Embryonic facial prominence (tissue), 1 donor: Measurements from ENCODE around the gene TMEM52B.

ENCODE experiments used
- DNase-seq: peaks from one replicate; pipeline ENCODE4 v3.0.0-alpha.2; 2016; ENCODE audit errors: extremely low spot score

The TMEM52B gene

GRCh38 chr12:10178821-10179220, at the start of gene TMEM52B:
TSS of gene TMEM52B (plus strand) at chr12:10179032. CDS start at chr12:10179575, 543 bp downstream.
- DNase-seq: no peak

- DNase-seq: no peak
Measured at GRCh38 chr12:10130042-10130441, 48.8 kb upstream of the TMEM52B start, which contains the start of gene CLEC7A. TSS of gene CLEC7A (minus strand) at chr12:10130199. CDS start at chr12:10130082, 117 bp downstream.

GRCh38 chr12:10131111-10131690, 47.6 kb upstream of the TMEM52B start:
- no peak for DNase-seq

GRCh38 chr12:10132850-10133370, 45.9 kb upstream of the TMEM52B start:
- no peak for DNase-seq

GRCh38 chr12:10135126-10135525, 43.7 kb upstream of the TMEM52B start:
- no peak for DNase-seq

- DNase-seq: no peak
Measured at GRCh38 chr12:10136637-10137205, 42.1 kb upstream of the TMEM52B start.

GRCh38 chr12:10140001-10140400, 38.8 kb upstream of the TMEM52B start:
- peak; percentile 42 for DNase-seq

- no peak for DNase-seq
Measured at GRCh38 chr12:10142976-10143589, 35.7 kb upstream of the TMEM52B start.

GRCh38 chr12:10147714-10148403, 31.0 kb upstream of the TMEM52B start:
- DNase-seq: no peak

- no peak for DNase-seq
Measured at GRCh38 chr12:10151621-10152020, 27.2 kb upstream of the TMEM52B start.

GRCh38 chr12:10153271-10154144, 25.3 kb upstream of the TMEM52B start:
- DNase-seq: peak; percentile 63

- DNase-seq: no peak
Measured at GRCh38 chr12:10154145-10154496, 24.7 kb upstream of the TMEM52B start.

GRCh38 chr12:10155966-10156365, 22.9 kb upstream of the TMEM52B start:
- DNase-seq: no peak

GRCh38 chr12:10158406-10158805, 20.4 kb upstream of the TMEM52B start:
- no peak for DNase-seq

GRCh38 chr12:10159280-10159679, 19.6 kb upstream of the TMEM52B start:
- no peak for DNase-seq

GRCh38 chr12:10160617-10161385, 18.0 kb upstream of the TMEM52B start:
- no peak for DNase-seq

- no peak for DNase-seq
Measured at GRCh38 chr12:10163084-10163483, 15.7 kb upstream of the TMEM52B start.

- no peak for DNase-seq
Measured at GRCh38 chr12:10165421-10165820, 13.4 kb upstream of the TMEM52B start.

GRCh38 chr12:10167599-10167998, 11.2 kb upstream of the TMEM52B start:
- DNase-seq: no peak

GRCh38 chr12:10169104-10169503, 9.7 kb upstream of the TMEM52B start:
- no peak for DNase-seq

GRCh38 chr12:10170216-10170615, 8.6 kb upstream of the TMEM52B start:
- DNase-seq: no peak
